GM12873 (cell line): ENCODE measurements around the gene EXD3.

Experiments
- CTCF ChIP-seq: IDR thresholded peaks from 2 replicates; pipeline ENCODE4 v1.5.1; 2012; ENCODE audit warnings: low read depth, mild to moderate bottlenecking, moderate library complexity, low read length, control low read depth; ENCODE audit not compliant: insufficient read depth; ENCODE audit errors: missing control alignments

Gene EXD3

GRCh38 chr9:137437691-137438590 is 15.0 kb upstream of the EXD3 start:
- TF ChIP-seq CTCF, result no peak

GRCh38 chr9:137436761-137437600 is 14.0 kb upstream of the EXD3 start:
- no peak for TF ChIP-seq CTCF

- no peak for TF ChIP-seq CTCF
Observed at GRCh38 chr9:137435980-137436760, 13.2 kb upstream of the EXD3 start.

GRCh38 chr9:137435381-137435891 is 12.5 kb upstream of the EXD3 start:
- no peak for TF ChIP-seq CTCF

- no peak for TF ChIP-seq CTCF
Observed at GRCh38 chr9:137434498-137435380, 11.8 kb upstream of the EXD3 start.

- no peak for TF ChIP-seq CTCF
Observed at GRCh38 chr9:137433916-137434431, 11.0 kb upstream of the EXD3 start.
